NOMO-1 treated with DMSO at 0.1 percent for 48 hours (cell line): Measurements from ENCODE around the gene SLC4A8.
"Not testable (repeated sequence)": the region's sequence is repeated elsewhere in the genome, so short reads cannot be mapped to it uniquely, and the experiment has no call there.

Experiments
- DNase-seq: peaks from one replicate; lab custom pipeline; 2025; ENCODE audit not compliant: unreplicated experiment; lab: John Stamatoyannopoulos, UW

Gene SLC4A8

GRCh38 chr12:51473947-51474346, 49.3 kb downstream of the SLC4A8 start:
- DNase-seq = no peak

GRCh38 chr12:51475543-51475942, 50.9 kb downstream of the SLC4A8 start:
- no peak for DNase-seq

- no peak for DNase-seq
These were observed 56.3 kb downstream of the SLC4A8 start for GRCh38 chr12:51480978-51481377.

GRCh38 chr12:51482929-51483697, 58.5 kb downstream of the SLC4A8 start:
- DNase-seq = no peak

- no peak for DNase-seq
These were observed 59.5 kb downstream of the SLC4A8 start for GRCh38 chr12:51484119-51484518.

GRCh38 chr12:51488281-51488680, 63.6 kb downstream of the SLC4A8 start:
- no peak for DNase-seq

DNA sequence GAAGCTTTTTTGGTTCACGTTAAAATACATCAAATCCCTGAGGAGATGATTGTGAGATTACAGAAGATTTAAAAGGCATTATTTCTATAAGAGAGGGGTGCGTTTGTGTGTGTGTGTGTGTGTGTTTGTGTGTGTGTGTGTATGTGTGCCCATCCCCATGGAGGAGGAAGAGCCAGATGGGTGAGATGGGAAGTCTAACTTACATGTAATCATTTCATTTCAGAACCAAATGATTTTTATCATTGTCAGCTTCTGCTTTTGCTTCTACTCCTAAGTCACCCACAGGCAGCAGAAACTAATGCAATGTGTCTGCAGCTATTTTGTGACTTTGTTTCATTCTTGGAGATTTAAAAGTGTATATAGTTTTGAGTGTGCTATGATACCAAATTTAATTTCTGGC, 68.7 kb downstream of the SLC4A8 start:
- no peak for DNase-seq

DNA sequence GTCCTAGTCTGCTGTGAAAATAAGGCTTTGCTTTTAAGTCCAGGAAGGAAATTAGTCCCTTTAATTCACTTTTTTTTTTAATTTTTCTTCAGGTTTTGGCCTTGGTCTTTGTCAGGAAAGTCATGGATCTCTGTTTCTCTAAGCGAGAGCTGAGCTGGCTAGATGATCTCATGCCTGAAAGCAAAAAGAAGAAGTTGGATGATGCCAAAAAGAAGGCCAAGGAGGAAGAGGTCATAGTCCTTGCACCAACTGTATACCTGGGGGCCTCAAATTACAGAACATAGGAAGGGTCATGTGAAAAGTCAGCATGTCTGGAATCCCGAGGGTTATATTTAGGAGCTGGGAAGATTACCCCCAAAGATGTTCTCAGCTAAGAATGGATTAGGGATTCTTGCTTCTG, 72.3 kb downstream of the SLC4A8 start:
- peak; percentile 65 for DNase-seq

DNA sequence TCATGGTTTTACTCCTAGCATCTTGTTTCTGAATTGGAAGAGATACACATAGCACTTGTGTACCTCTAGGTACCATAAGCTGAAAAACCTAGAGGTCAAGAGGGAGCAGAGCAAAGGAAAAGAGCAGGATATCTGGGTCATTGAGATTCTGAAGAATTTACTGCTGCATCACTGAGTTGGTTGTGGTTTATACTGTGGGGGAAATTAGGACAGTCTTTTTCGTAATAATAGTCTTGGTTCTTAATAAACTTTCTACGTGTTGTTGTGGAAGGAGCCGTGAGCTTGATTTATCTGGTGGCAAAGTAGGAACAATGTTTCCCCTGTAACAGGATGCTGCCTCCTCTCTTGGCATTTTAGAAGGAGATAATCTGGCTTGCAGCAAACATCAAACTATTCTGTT, 80.2 kb downstream of the SLC4A8 start:
- DNase-seq = no peak

DNA sequence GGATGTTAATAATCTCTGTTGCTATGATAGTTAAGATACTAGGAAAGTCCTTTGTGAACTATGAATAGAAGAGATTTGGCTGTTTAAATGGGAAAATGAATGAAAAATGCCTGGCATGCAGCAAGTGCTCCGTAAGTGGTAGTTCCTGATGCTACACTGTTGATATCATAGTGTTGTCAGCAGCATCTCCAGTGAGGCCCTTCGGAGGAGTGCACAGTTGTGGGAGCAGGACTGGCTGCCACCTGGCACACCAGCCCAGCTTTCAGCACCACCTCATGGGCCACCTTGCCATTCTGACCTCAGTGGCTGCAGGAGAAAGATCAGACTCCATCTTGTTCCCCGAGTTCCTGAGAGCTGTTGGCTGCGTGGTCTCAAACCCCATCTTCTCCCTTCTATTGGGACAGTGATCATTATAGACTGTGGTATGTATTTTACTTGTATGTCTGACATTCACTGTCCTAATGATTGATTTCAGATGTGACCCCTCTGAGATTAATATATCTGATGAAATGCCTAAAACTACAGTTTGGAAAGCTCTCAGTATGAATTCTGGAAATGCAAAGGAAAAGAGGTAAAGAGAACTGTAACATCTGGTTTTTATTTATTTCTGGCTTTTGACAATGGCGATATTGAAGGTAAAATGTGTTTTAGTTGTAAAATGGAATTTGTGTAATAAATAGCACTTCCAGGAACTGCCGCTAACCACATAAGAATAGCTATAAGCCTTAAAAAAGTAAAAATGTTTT, 80.9 kb downstream of the SLC4A8 start:
- DNase-seq = no peak

- DNase-seq = no peak
These were observed 82.5 kb downstream of the SLC4A8 start for GRCh38 chr12:51507178-51507577.

DNA sequence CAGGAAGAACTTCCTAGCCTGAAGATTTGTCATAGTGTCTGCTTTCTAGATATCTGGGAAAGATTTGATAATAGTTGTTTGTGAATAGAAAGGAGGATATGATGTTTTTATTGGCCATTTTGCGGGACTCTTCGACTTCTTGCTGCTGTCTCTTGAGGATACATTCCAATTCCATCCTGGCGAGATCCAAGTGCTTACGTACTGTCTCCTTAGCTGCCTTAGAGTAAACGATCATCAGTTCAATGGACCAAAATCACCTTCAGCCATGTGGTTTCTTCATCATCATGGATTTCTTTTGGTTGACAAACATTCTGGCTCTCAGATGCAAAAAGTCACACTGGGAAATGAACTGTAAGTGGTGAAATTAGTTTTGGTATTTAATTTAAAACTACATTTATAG, 83.7 kb downstream of the SLC4A8 start:
- no peak for DNase-seq

DNA sequence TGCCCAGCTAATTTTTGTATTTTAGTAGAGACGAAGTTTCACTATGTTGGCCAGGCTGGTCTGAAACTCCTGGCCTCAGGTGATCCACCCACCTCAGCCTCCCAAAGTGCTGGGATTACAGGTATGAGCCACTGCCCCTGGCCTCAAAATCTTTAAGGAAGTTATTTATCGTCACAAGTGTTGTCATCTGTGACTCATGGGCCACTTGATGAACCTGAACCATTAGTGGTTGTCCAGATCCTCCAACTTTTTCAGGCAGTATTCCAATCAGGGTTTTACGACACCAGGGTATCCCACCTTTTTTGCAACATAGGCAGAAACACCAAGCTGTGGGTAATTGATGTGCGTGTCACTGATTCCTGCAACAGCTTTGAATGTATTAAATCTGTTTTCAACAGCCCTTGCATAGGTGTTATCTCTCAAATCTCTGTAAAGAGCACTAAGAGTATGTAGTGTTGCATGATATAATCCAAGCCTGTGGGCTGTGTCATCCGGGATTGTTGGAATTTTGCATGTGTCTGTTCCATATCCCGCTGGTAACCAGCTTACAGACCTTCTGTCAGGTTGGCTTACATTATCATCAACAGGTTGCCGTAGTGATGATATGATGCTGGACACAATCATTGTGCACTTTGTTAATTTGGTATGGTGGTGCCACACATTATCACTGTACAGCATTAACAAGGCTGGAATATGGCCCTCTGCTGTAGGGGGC, 87.1 kb downstream of the SLC4A8 start:
- no peak for DNase-seq

GRCh38 chr12:51512438-51512837, 87.8 kb downstream of the SLC4A8 start:
- DNase-seq = no peak

DNA sequence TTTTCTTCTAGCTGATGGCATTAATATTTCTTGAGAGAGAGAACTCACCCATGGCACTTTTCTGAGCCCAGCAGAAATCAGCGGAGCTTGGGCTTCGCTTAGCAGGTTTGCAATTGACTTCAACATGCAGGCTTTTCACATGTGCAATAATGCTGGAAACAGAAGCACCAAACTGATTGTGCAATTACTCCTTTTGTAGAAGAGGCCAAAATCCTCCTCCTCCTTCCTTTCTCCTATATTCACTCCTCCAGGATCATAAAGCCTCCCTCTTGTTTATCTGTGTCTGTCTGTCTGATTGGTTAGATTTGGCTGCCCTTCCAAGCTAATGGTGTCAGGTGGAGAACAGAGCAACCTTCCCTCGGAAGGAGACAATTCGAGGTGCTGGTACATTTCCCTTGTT, 90.4 kb downstream of the SLC4A8 start:
- not testable (repeated sequence) for DNase-seq

- DNase-seq = no peak
These were observed 92.7 kb downstream of the SLC4A8 start for GRCh38 chr12:51517316-51517715.

DNA sequence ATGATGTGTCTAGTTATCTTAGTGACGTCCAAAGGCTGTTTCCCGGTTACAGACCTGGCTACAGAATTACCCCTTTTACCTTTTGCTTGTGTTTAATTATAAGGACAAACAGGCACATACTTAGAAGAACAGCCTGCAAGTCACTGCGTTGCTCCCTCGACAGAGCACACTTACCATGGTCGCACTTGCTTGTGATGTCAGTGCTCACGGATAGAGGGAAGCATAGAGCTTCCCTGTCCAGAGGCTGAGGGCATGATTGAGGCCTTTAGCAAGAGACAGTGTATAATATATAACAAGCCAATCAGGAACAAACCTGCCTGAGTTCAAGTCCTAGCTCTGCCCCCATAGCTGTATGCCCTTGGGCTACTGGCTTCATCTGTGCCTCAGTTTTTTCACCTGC, 93.2 kb downstream of the SLC4A8 start:
- no peak for DNase-seq

DNA sequence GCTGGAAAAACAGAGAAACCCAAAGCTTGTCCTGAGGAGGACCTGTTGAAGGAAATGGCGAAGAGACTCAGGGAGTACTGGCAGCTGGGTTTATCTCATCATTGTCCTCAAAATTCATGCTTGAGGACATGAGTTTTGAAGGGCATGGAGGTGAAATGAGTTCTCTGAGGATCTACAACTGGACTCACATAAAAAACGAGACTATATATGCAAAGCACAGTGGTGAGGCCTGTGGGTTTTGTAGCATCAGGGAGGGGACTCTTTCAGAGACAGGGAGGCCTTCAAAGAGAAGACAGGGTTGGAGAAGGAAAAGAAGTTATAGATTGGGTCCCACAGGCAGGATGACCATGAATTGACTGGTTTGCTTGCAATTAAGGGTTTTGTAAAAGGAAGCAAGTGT, 95.1 kb downstream of the SLC4A8 start:
- DNase-seq = no peak

DNA sequence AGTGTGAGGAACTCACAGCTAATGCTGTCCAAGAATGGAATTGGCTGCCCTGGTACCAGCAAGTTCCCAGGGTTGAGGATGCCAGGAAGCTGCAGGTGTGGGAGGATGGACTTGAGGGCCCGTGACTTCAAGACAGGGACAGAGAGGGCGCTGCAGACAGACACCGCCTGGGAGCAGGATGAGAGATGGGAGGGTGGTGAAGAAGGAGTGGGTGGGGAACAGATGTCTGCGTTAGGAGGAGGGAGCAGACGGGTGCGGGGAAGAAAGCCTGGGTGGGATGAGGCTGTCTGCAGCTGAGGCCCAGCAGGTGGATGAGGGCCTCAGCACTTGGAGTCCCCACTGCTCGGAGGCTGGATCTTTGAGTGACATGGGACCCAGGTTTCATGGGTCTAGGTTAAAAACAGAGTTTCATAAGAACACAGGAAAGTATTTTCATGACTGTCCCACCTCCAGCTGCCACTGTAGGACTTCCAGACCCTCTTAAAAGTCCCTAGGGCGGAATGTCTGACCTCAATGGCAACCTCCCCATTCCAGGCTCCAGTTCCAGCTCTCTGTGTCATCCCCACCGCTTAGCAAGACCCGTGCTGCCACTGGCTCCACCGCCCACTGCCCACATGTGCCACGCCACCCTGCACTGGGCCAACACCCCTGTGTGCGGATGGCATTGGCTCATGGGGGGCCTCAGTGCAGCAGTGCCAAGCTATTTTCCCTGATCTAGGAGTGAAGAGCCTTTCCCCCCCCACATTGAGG, 96.1 kb downstream of the SLC4A8 start:
- no peak for DNase-seq

- no peak for DNase-seq
These were observed 97.1 kb downstream of the SLC4A8 start for GRCh38 chr12:51521554-51522276.

DNA sequence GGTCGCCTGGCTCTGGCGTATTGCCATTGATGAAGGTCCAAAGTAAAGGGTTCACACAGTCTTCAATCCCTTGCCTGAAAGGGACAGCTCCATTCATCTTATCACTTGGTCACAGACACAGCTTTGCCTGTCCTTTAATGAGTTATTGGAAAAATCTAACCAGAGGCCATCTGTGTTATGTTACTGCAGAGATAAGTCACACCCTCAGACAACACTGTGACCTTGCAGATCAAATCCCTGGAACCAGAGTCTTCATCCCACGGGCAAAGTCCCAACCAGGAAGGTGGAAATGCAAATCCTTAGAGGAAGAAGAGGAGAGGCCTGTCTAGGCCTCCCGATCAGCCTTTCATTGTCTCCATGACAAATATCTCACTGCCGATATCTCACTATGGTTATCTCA, 98.1 kb downstream of the SLC4A8 start:
- DNase-seq = no peak
